ENCODE measurements around the gene RECQL5.
"Not testable (repeated sequence)": the region's sequence is repeated elsewhere in the genome, so short reads cannot be mapped to it uniquely, and the experiment has no call there.

The RECQL5 gene

GRCh38 chr17:75601057-75601987 is 65.6 kb downstream of the RECQL5 start:
- TF ChIP-seq GATA1 (IDR thresholded peaks at IDR 0.05; ENCODE audit: low read depth, low read length) (no peak), POLR2A (IDR thresholded peaks at IDR 0.05; ENCODE audit: low read length) (no peak)
- peak; percentile 78 to 82 for DNase-seq

- TF ChIP-seq GATA1 (IDR thresholded peaks at IDR 0.05; ENCODE audit: low read depth, low read length) = no peak
- TF ChIP-seq POLR2A (IDR thresholded peaks at IDR 0.05; ENCODE audit: low read length) = no peak
- DNase-seq = no peak
Measured at GRCh38 chr17:75596320-75597087, 70.5 kb downstream of the RECQL5 start.

- TF ChIP-seq GATA1 (IDR thresholded peaks at IDR 0.05; ENCODE audit: low read depth, low read length) (no peak), POLR2A (IDR thresholded peaks at IDR 0.05; ENCODE audit: low read length) (no peak)
- no peak for DNase-seq
Measured at GRCh38 chr17:75595920-75596313, 71.0 kb downstream of the RECQL5 start.

GRCh38 chr17:75595284-75595919 is 71.6 kb downstream of the RECQL5 start:
- DNase-seq = no peak
- no peak for TF ChIP-seq GATA1 (IDR thresholded peaks at IDR 0.05; ENCODE audit: low read depth, low read length)
- no peak for TF ChIP-seq POLR2A (IDR thresholded peaks at IDR 0.05; ENCODE audit: low read length)

DNA sequence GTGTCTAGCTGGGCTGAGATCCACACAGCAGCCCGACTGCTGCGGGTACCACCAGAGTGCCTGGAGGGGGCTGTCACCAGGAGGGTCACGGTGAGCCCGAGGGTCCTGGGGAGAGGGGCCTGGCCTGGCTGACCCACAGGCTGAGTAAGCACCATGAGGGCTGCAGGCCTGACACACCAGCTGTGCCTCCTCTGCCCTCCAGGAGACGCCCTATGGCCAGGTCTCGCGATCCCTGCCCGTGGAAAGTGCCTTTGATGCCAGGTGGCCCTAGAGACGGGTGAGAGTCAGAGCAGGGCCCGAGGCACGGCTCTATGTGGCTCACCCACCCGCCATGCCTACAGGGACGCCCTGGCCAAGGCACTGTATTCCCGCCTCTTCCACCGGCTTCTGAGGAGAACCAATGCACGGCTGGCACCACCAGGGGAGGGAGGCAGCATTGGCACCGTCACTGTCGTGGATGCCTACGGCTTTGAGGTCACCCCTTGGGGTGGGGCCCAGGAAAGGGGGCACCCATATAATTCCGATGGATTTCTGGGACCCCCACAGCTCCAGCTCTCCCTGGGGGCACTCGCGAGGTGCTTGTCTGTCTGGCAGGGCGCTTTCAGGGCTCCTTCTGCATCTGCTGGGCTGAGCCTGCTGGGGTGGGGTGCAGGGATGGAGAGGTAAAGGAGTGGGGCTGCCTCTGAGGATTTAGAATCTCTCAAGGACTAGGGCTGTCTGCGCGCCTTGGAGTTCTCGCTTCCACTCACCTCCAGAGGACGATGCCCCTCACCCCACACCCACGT is 72.3 kb downstream of the RECQL5 start:
- no peak for DNase-seq
- TF ChIP-seq POLR2A (IDR thresholded peaks at IDR 0.05; ENCODE audit: low read length) (no peak), GATA1 (IDR thresholded peaks at IDR 0.05; ENCODE audit: low read depth, low read length) (no peak)

DNA sequence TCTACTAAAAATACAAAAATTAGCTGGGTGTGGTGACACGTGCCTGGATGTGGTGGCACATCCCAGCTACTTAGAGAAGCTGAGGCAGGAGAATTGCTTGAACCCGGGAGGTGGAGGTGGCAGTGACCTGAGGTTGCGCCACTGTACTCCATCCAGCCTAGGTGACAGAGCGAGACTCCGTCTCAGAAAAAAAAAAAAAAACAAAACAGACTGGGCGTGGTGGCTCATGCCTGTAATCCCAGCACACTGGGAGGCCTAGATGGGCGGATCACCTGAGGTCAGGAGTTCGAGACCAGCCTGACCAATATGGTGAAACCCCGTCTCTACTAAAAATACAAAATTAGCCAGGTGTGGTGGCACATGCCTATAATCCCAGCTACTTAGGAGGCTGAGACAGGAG is 73.5 kb downstream of the RECQL5 start:
- not testable (repeated sequence) for DNase-seq

DNA sequence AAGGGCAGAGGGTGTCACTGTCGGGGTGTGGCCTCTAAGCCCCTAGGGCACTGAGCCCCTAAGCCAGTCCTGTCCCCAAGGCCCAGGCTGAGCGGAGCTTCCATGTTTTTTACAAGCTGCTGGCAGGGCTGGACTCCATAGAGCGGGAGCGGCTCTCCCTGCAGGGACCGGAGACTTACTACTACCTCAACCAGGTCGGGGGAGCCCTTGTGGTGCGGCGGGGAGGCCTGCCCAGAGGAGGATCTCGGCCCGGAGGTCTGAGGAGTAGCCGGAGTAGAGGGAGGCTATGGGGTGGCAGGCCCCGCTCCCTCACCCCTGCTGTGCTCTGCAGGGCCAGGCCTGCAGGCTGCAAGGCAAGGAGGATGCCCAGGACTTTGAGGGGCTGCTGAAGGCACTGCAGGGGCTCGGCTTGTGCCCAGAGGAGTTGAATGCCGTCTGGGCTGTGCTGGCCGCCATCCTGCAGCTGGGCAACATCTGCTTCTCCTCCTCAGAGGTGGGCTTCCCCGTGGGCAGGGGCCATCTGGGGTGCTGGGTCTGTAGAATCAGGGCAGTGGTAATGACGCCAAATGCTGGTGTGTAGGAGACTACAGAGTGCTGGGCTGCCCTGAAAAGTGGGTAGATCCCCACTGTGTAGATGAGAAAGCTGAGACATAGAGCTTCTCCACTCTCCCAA is 74.5 kb downstream of the RECQL5 start:
- no peak for DNase-seq
- TF ChIP-seq POLR2A (IDR thresholded peaks at IDR 0.05; ENCODE audit: low read length) = no peak
- no peak for TF ChIP-seq GATA1 (IDR thresholded peaks at IDR 0.05; ENCODE audit: low read depth, low read length)

GRCh38 chr17:75591722-75592302 is 75.1 kb downstream of the RECQL5 start:
- TF ChIP-seq GATA1 (IDR thresholded peaks at IDR 0.05; ENCODE audit: low read depth, low read length) (no peak), POLR2A (IDR thresholded peaks at IDR 0.05; ENCODE audit: low read length) (no peak)
- DNase-seq = no peak

- TF ChIP-seq GATA1 (IDR thresholded peaks at IDR 0.05; ENCODE audit: low read depth, low read length) = no peak
- TF ChIP-seq POLR2A (IDR thresholded peaks at IDR 0.05; ENCODE audit: low read length) = no peak
- no peak for DNase-seq
Measured at GRCh38 chr17:75590849-75591721, 75.9 kb downstream of the RECQL5 start.

GRCh38 chr17:75590314-75590761 is 76.6 kb downstream of the RECQL5 start:
- no peak for DNase-seq
- TF ChIP-seq GATA1 (IDR thresholded peaks at IDR 0.05; ENCODE audit: low read depth, low read length) (no peak), POLR2A (IDR thresholded peaks at IDR 0.05; ENCODE audit: low read length) (no peak)

- DNase-seq = no peak
- TF ChIP-seq GATA1 (IDR thresholded peaks at IDR 0.05; ENCODE audit: low read depth, low read length) = no peak
- no peak for TF ChIP-seq POLR2A (IDR thresholded peaks at IDR 0.05; ENCODE audit: low read length)
Measured at GRCh38 chr17:75589919-75590303, 77.0 kb downstream of the RECQL5 start.
